HUES64 (cell line): ENCODE data around the gene MEAF6.
A peak's percentile ranks its signal among the peaks of the same experiment; 100 is the strongest.

Experiments
- H3K27ac ChIP-seq: 2 replicates; pipeline ENCODE4 v1.7.0; 2013; ENCODE audit warnings: low read depth, low read length, inconsistent platforms
- H3K27me3 ChIP-seq: 2 replicates; pipeline ENCODE4 v1.6.1; 2013; ENCODE audit warnings: mild to moderate bottlenecking, low read length; ENCODE audit not compliant: insufficient read depth
- H3K36me3 ChIP-seq: 2 replicates; pipeline ENCODE4 v1.6.1; 2013; ENCODE audit warnings: mild to moderate bottlenecking, low read length; ENCODE audit not compliant: insufficient read depth
- H3K4me1 ChIP-seq: 2 replicates; pipeline ENCODE4 v1.6.1; 2013; ENCODE audit warnings: mild to moderate bottlenecking, low read length, moderate library complexity; ENCODE audit not compliant: insufficient read depth
- H3K4me3 ChIP-seq: 2 replicates; pipeline ENCODE4 v1.5.1; 2013; ENCODE audit warnings: mild to moderate bottlenecking, low read length, moderate library complexity
- H3K9ac ChIP-seq: 2 replicates; pipeline ENCODE4 v1.6.1; 2013; ENCODE audit warnings: mild to moderate bottlenecking, low read depth, low read length
- H3K9me3 ChIP-seq: 2 replicates; pipeline ENCODE4 v1.6.1; 2013; ENCODE audit warnings: low read depth, low read length; ENCODE audit not compliant: insufficient read depth
- WGBS: fragments of 150-250, 120-280 bp; methylation state at CpG from one replicate; pipeline ENCODE4 v1.1.7; 2013; ENCODE audit warnings: missing lambda C conversion rate; 5-methylcytosine and 5-hydroxymethylcytosine counted together

MEAF6 gene

DNA sequence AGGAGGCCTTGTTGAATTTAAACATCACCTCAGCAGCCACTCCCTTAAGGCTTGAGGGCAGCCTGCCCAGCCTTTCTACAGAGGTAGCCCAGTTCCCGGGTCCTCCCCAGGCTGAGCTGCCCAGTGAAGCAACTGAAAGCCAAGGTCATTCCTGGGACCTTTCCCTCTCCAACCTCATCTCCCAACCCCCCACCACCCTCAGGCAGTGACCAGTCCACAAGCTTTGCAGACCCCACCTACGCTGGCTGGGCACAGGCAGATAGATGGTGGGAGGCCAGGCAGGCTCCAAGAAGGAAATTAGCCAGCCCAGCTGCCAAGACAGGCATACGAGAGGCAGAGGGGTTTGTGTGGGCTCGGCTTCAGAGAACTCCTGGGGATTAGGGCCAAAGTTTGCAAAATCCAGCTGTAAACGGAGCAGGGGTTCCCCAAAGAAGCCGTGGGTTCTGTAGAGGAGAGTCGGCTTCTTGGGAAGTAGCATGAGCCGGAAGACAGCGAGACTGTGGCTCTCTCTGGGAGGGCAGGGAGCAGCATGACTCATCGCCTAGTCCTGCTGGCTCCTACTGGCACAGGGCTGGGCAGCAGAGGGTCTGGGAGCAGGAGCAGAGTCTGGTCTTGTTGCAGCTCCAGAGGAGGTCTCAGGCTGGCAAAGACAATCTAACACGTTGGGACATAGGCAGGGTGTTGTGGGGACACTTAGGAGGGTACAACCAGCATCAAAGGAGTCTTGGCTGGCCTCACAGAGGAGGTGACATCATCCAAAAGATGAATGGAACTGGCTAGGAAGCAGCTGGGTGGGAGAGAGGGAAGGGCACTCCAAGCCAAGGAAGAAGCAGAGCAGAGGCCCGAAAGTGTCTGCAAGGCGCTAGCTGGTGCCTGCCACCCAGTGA is 43.0 kb downstream of the MEAF6 start:
- peaks cover 20% of the 10 kb centered on the region for H3K27me3 ChIP-seq
- WGBS: 28% methylated on average over 13 of the region's 13 CpGs
- H3K9ac ChIP-seq: peak overlapping the region; percentile 26; the same call in 1 of the 2 replicates
- no peak overlapping the region for H3K4me3 ChIP-seq
- H3K4me1 ChIP-seq: peaks cover 35% of the 10 kb centered on the region
- peak overlapping the region; percentile 14; the same call in 1 of the 2 replicates for H3K27ac ChIP-seq
- H3K9me3 ChIP-seq: no peaks in the 10 kb centered on the region
- H3K36me3 ChIP-seq: peaks cover 9% of the 10 kb centered on the region

DNA sequence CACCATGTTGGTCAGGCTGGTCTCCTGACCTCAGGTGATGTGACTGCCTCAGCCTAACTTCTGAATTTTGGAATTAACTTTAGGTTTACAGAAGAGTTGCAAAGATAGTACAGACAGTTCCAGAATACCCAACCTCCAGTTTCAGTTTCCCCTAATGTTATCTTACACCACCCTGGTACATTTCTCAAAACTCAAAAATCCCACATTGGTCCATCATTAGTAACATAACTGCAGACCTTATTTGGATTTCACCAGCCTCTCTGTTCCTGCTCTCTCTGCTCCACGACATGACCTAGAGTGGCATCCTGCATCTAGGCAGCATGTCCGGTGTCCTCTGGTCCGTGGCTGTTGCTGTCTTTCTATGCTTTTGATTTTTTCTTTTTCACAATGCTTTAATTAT is 45.2 kb downstream of the MEAF6 start:
- WGBS: 90% methylated on average over 3 of the region's 3 CpGs
- Histone ChIP-seq H3K27me3 (peaks cover 20% of the 10 kb centered on the region), H3K27ac (no peak overlapping the region), H3K9ac (no peak overlapping the region), H3K9me3 (no peaks in the 10 kb centered on the region), H3K36me3 (no peaks in the 10 kb centered on the region), H3K4me1 (peaks cover 21% of the 10 kb centered on the region), H3K4me3 (no peak overlapping the region)

DNA sequence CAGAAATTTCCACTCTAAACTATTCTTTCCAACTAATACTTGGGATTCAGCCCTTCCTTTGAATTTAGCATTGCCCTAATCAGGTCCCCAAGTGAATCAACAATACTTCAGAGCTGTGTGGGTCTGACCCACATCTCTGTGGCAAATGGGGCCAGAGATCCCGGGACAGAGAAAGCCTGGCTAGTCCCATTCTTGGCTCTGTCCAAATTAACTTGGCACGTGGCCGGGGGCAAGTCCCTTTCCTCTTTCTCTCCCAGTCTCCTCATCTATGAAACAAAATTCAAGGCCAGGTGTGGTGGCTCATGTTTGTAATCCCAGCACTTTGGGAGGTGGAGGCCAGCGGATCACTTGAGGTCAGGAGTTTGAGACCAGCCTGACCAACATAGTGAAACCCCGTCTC is 46.5 kb downstream of the MEAF6 start:
- no peaks in the 10 kb centered on the region for H3K9me3 ChIP-seq

GRCh38 chr1:37465593-37466517 is 48.7 kb downstream of the MEAF6 start:
- H3K4me1 ChIP-seq: no peaks in the 10 kb centered on the region
- no peaks in the 10 kb centered on the region for H3K36me3 ChIP-seq
- WGBS: 93% methylated on average over 6 of the region's 6 CpGs
- no peaks in the 10 kb centered on the region for H3K27me3 ChIP-seq
- H3K9me3 ChIP-seq: no peaks in the 10 kb centered on the region
- H3K9ac ChIP-seq: no peak overlapping the region
- no peak overlapping the region for H3K27ac ChIP-seq
- H3K4me3 ChIP-seq: no peak overlapping the region

More for the DNA sequence above, 46.5 kb downstream of the MEAF6 start:
- H3K4me3 ChIP-seq: no peak overlapping the region
- H3K27me3 ChIP-seq: peaks cover 8% of the 10 kb centered on the region
- no peak overlapping the region for H3K27ac ChIP-seq
- peaks cover 16% of the 10 kb centered on the region for H3K4me1 ChIP-seq
- WGBS: 97% methylated on average over 5 of the region's 5 CpGs
- no peaks in the 10 kb centered on the region for H3K36me3 ChIP-seq
- no peak overlapping the region for H3K9ac ChIP-seq

DNA sequence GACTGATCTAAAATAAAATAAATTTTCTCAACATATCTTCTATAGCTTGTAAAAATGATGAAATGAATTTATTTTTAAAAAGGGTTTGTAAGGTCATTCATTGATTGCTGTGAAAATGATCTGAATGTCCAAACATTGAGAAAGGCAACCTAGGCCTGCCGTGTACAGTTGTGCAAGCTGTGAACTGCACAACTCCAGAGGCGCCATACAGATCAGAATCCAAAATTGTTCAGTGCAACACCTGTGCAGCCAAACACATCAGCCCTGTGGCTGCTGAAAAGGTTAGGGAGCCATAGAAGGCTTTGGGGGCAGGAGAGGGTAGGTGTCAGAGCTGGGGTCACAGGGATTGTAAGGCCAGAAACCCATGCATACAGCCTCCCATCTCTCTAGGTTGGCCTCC is 50.1 kb downstream of the MEAF6 start:
- no peak overlapping the region for H3K4me3 ChIP-seq
- H3K4me1 ChIP-seq: no peaks in the 10 kb centered on the region
- 88% methylated on average over 2 of the region's 2 CpGs for WGBS
- H3K9ac ChIP-seq: no peak overlapping the region
- no peaks in the 10 kb centered on the region for H3K27me3 ChIP-seq
- no peaks in the 10 kb centered on the region for H3K36me3 ChIP-seq
- H3K27ac ChIP-seq: no peak overlapping the region
- H3K9me3 ChIP-seq: no peaks in the 10 kb centered on the region

DNA sequence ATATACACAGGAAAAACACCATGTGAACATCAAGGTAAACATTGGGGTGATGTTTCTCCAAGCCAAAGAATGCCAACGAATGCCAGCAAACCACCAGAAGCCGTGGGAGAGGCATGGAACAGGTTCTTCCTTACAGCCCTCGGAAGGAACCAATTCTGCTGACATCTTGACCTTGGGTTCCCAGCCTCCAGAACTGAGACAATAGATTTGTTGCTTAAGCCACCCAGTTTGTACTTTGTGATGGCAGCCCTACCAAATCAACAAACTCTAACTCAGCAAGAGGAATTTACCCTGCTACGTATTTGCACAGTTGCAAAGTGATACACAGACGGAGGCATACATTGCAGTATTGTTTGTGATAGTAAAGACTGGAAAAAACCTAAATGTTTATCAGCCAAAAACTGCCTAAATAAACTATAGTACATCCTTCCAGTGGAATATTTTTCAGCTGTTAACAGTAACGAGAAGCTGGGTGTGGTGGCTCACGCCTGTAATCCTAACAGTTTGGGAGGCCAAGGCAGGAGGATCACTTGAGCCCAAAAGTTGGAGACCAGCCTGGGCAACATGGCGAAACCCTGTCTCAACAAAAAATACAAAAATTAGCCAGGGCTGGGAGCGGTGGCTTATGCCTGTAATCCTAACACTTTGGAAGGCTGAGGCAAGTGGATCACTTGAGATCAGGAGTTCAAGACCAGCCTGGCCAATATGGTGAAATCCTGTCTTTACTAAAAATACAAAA is 52.7 kb downstream of the MEAF6 start:
- 96% methylated on average over 9 of the region's 9 CpGs for WGBS
- no peaks in the 10 kb centered on the region for H3K36me3 ChIP-seq
- no peak overlapping the region for H3K27ac ChIP-seq
- no peak overlapping the region for H3K9ac ChIP-seq
- H3K27me3 ChIP-seq: no peaks in the 10 kb centered on the region
- no peak overlapping the region for H3K4me3 ChIP-seq
- H3K9me3 ChIP-seq: no peaks in the 10 kb centered on the region
- no peaks in the 10 kb centered on the region for H3K4me1 ChIP-seq

GRCh38 chr1:37458551-37458950 is 56.0 kb downstream of the MEAF6 start:
- Histone ChIP-seq H3K27me3 (no peaks in the 10 kb centered on the region), H3K9me3 (no peaks in the 10 kb centered on the region), H3K9ac (no peak overlapping the region), H3K27ac (no peak overlapping the region), H3K4me1 (peaks cover 5% of the 10 kb centered on the region; the same call in 1 of the 2 replicates), H3K4me3 (no peak overlapping the region), H3K36me3 (no peaks in the 10 kb centered on the region)
- 86% methylated on average over 3 of the region's 3 CpGs for WGBS

- Histone ChIP-seq H3K4me1 (peaks cover 11% of the 10 kb centered on the region; the same call in 1 of the 2 replicates), H3K27ac (no peak overlapping the region), H3K36me3 (no peaks in the 10 kb centered on the region), H3K9ac (no peak overlapping the region), H3K4me3 (no peak overlapping the region), H3K9me3 (no peaks in the 10 kb centered on the region), H3K27me3 (no peaks in the 10 kb centered on the region)
Measured at GRCh38 chr1:37456614-37457013, 58.0 kb downstream of the MEAF6 start.

GRCh38 chr1:37455516-37455915 is 59.0 kb downstream of the MEAF6 start:
- Histone ChIP-seq H3K36me3 (no peaks in the 10 kb centered on the region), H3K9ac (no peak overlapping the region), H3K4me3 (no peak overlapping the region), H3K27me3 (no peaks in the 10 kb centered on the region), H3K9me3 (no peaks in the 10 kb centered on the region), H3K4me1 (peaks cover 11% of the 10 kb centered on the region; the same call in 1 of the 2 replicates), H3K27ac (no peak overlapping the region)
- WGBS: 94% methylated on average over 10 of the region's 10 CpGs

DNA sequence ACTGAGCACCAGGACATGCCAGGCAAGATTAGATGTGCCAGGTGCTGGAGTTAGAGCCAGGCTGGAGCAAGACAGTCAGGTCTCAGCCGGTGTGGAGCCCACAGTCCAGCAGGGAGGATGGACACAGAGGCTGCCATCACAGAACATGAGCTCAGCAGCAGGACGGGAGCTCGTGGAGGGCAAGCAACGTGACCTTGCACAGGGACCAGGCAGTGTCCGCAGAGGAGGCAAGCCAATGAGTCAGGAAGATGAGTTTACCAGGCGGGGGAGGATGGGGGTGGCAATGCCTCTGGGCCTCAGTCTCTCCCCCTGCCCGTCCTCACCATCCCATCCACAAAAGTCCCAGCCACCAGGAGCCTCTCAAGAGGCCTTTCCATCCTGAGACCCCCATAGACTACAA is 60.9 kb downstream of the MEAF6 start:
- Histone ChIP-seq H3K27me3 (no peaks in the 10 kb centered on the region), H3K4me1 (peaks cover 26% of the 10 kb centered on the region), H3K9me3 (no peaks in the 10 kb centered on the region), H3K27ac (no peak overlapping the region), H3K9ac (no peak overlapping the region), H3K36me3 (no peaks in the 10 kb centered on the region), H3K4me3 (no peak overlapping the region)
- WGBS: 76% methylated on average over 7 of the region's 7 CpGs
